Muscle of leg (tissue), 11 donors: ENCODE results near the gene NUDT16L1. TPM values are rescaled to one million over a fixed set of nuclear protein-coding genes. Genes with fewer than 3 reads are reported as not detected.

Experiments used
- DNase-seq: peaks from one replicate; pipeline ENCODE4 v3.0.0; 2013
- H3K27ac ChIP-seq: one replicate; pipeline ENCODE4 v1.5.1; 2013; ENCODE audit warnings: mild to moderate bottlenecking, low read length, control low read depth
- H3K27me3 ChIP-seq: one replicate; pipeline ENCODE4 v1.6.1; 2013; ENCODE audit warnings: low read length; ENCODE audit not compliant: control insufficient read depth, insufficient read depth
- H3K36me3 ChIP-seq: one replicate; pipeline ENCODE4 v1.6.1; 2013; ENCODE audit warnings: low read length; ENCODE audit not compliant: control insufficient read depth, insufficient read depth
- H3K4me1 ChIP-seq: one replicate; pipeline ENCODE4 v1.6.1; 2013; ENCODE audit warnings: low read length; ENCODE audit not compliant: control insufficient read depth, insufficient read depth
- H3K4me3 ChIP-seq: one replicate; pipeline ENCODE4 v1.5.1; 2013; ENCODE audit warnings: low read length, control low read depth
- H3K9me3 ChIP-seq: replicated peaks from 2 replicates; pipeline ENCODE4 v1.6.1; 2013; ENCODE audit warnings: low read depth, low read length; ENCODE audit not compliant: control insufficient read depth
- WGBS: methylation state at CpG from one replicate; pipeline ENCODE4 v1.1.5; 2013; ENCODE audit warnings: missing lambda C conversion rate; ENCODE audit not compliant: insufficient coverage; 5-methylcytosine and 5-hydroxymethylcytosine counted together
- polyA plus RNA-seq, 8 donors: library from polyadenylated mRNA; unstranded; fragments of 120-200 nt; gene quantifications; one replicate each; pipeline versions ENCODE4 v1.2.1 to v1.2.3, GENCODE V29; 2013; ENCODE audit warnings: inconsistent platforms in 1 of 8, low replicate concordance in 1 of 8; ENCODE audit not compliant: insufficient read length in 8 of 8, insufficient read depth in 1 of 8
- total RNA-seq: library from RNA; stranded (reverse); fragments of 120-200 nt; gene quantifications from one replicate; pipeline ENCODE4 v1.2.4, GENCODE V29; 2013

The NUDT16L1 gene
- total and polyA plus RNA-seq, 9 donors = 24.9 to 32.2 (median 27.8) TPM

GRCh38 chr16:4695473-4696171 lies 2.3 kb downstream of the NUDT16L1 start:
- peaks cover 42% of the 10 kb centered on the region for H3K4me1 ChIP-seq
- no peak overlapping the region for H3K4me3 ChIP-seq
- H3K27ac ChIP-seq = no peak overlapping the region
- peak; percentile 17 for DNase-seq
- no peaks in the 10 kb centered on the region for H3K27me3 ChIP-seq
- no peaks in the 10 kb centered on the region for H3K9me3 ChIP-seq
- WGBS = 43% methylated on average over 7 of the region's 12 CpGs
- H3K36me3 ChIP-seq = peaks cover 58% of the 10 kb centered on the region

GRCh38 chr16:4696172-4696904 lies 3.0 kb downstream of the NUDT16L1 start:
- 48% methylated on average over 18 of the region's 19 CpGs for WGBS
- Histone ChIP-seq H3K9me3 (no peaks in the 10 kb centered on the region), H3K27me3 (no peaks in the 10 kb centered on the region), H3K36me3 (peaks cover 63% of the 10 kb centered on the region), H3K4me1 (peaks cover 36% of the 10 kb centered on the region), H3K27ac (no peak overlapping the region), H3K4me3 (no peak overlapping the region)
- peak; percentile 24 for DNase-seq

- Histone ChIP-seq H3K27ac (no peak overlapping the region), H3K4me1 (peaks cover 29% of the 10 kb centered on the region), H3K4me3 (no peak overlapping the region), H3K36me3 (peaks cover 70% of the 10 kb centered on the region), H3K27me3 (no peaks in the 10 kb centered on the region), H3K9me3 (no peaks in the 10 kb centered on the region)
- WGBS = 77% methylated on average over 28 of the region's 33 CpGs
- peak; percentile 11 for DNase-seq
These were observed 3.8 kb downstream of the NUDT16L1 start for GRCh38 chr16:4696905-4697847.

- no peak overlapping the region for H3K4me3 ChIP-seq
- no peak overlapping the region for H3K27ac ChIP-seq
- H3K27me3 ChIP-seq = no peaks in the 10 kb centered on the region
- DNase-seq = peak; percentile 4
- H3K9me3 ChIP-seq = no peaks in the 10 kb centered on the region
- 54% methylated on average over 4 of the region's 9 CpGs for WGBS
- peaks cover 22% of the 10 kb centered on the region for H3K4me1 ChIP-seq
- H3K36me3 ChIP-seq = peaks cover 76% of the 10 kb centered on the region
These were observed 4.5 kb downstream of the NUDT16L1 start for GRCh38 chr16:4697848-4698291.

GRCh38 chr16:4698321-4699045 lies 5.1 kb downstream of the NUDT16L1 start:
- Histone ChIP-seq H3K27me3 (no peaks in the 10 kb centered on the region), H3K36me3 (peaks cover 80% of the 10 kb centered on the region), H3K4me1 (peaks cover 19% of the 10 kb centered on the region), H3K4me3 (no peak overlapping the region), H3K27ac (no peak overlapping the region), H3K9me3 (no peaks in the 10 kb centered on the region)
- WGBS = 90% methylated on average over 32 of the region's 36 CpGs
- peak; percentile 6 for DNase-seq

- H3K27me3 ChIP-seq = no peaks in the 10 kb centered on the region
- H3K27ac ChIP-seq = no peak overlapping the region
- H3K36me3 ChIP-seq = peaks cover 86% of the 10 kb centered on the region
- H3K4me3 ChIP-seq = no peak overlapping the region
- no peaks in the 10 kb centered on the region for H3K9me3 ChIP-seq
- 85% methylated on average over 13 of the region's 19 CpGs for WGBS
- H3K4me1 ChIP-seq = peaks cover 19% of the 10 kb centered on the region
- no peak for DNase-seq
These were observed 5.7 kb downstream of the NUDT16L1 start for GRCh38 chr16:4699046-4699556.

- Histone ChIP-seq H3K27me3 (no peaks in the 10 kb centered on the region), H3K36me3 (peaks cover 94% of the 10 kb centered on the region), H3K4me1 (peaks cover 7% of the 10 kb centered on the region), H3K4me3 (no peak overlapping the region), H3K27ac (no peak overlapping the region), H3K9me3 (no peaks in the 10 kb centered on the region)
- DNase-seq = no peak
- 95% methylated on average over 9 of the region's 13 CpGs for WGBS
These were observed 7.1 kb downstream of the NUDT16L1 start for GRCh38 chr16:4700380-4700996.

GRCh38 chr16:4700997-4701743 lies 7.8 kb downstream of the NUDT16L1 start:
- Histone ChIP-seq H3K27me3 (no peaks in the 10 kb centered on the region), H3K27ac (no peak overlapping the region), H3K36me3 (peaks cover 88% of the 10 kb centered on the region), H3K4me3 (no peak overlapping the region), H3K9me3 (no peaks in the 10 kb centered on the region), H3K4me1 (peaks cover under 1% of the 10 kb centered on the region)
- 81% methylated on average over 26 of the region's 33 CpGs for WGBS
- no peak for DNase-seq
